CD4-positive, alpha-beta T cell treated with Interleukin-17A for 1 hour (primary cell): ENCODE measurements around the gene JAKMIP3.

ENCODE experiments used
- DNase-seq: peaks from one replicate; pipeline ENCODE4 v3.0.0-alpha.2; 2020

Gene JAKMIP3

DNA sequence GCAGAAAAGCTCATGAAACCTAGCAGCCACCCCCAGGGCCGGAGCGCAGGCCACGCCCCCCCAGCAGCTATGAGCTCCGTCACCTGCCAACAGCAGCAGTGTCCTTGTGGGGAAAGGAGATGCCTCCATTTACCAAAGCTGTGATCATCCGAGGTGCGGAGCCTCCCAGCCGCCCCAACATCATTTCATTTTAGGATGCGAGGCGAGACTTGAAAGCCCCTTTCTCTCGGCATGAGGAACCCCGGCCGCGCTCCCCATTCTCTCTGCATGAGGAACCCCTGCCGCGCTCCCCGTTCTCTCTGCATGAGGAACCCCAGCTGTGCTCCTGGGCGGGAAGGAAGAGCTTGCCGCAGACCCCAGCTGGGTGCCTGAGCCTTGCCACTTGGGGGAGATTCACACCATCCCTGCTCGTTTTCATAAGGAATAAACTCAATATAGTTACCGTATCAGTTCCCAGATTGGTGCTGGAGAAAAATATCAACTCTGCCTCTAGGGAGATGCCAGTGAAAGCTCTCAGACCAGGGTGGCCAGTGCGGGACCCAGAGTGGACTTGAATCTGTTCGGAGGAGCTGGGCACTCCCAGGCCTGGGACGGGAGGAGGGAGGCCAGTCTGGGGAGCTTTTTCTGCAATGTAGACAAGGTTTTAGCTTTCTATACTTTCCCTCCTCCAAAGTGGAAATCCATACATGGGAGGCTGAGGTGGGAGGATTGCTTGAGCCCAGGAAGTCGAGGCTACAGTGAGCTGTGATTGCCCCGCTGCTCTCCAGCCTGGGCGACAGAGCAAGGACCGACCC is 35.0 kb downstream of the JAKMIP3 start:
- DNase-seq = no peak

DNA sequence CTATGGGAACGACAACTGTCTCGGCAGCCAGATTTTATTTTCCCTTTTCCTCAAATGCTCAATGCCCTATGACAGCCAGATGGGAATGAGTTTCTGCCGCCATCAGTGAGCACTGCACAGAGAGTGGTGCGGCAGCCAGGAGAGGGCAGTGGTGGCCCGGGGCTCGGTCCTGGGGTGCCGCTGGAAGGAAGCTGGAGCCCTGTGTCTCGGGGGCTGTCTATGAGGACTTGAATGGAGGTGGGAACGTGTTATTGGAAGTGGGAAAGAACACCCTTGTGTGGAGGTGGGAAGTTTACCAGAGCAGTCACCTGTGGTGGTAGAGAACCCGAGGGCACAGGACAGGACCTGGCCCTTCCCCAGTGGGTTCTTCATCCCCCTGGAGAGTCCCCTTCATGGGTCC is 35.8 kb downstream of the JAKMIP3 start:
- no peak for DNase-seq

DNA sequence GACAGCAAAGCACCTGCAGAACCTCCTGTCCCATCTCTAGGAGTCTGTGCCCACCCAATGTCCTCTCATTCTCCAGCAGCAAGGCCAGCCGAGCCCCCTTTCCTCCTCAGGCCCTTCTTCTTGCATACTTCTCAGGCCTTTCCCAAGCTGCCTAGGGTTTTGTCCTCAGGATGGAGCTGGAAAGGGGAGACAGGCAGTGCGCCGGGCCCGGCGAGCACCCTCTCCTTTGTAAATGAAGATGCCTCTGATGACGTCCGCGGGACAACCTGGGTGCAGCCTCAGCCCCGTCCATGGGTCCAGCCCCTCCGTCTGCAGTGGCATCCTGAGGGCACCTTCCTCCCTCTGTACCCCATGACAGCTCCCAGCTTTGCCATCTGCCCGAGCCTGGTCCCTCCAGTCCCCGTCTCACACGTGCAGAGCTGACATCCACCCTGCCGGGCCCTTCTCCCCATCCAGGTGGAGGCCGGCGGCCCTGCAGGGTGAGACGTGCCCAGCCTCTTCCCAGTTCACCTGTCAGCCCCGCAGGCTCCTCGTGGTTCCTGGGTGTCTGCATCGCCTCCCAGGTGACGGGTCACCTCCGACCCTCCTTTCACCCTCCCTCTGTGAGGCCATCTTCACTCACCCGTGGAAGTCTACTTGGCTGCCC is 36.4 kb downstream of the JAKMIP3 start:
- DNase-seq = no peak

DNA sequence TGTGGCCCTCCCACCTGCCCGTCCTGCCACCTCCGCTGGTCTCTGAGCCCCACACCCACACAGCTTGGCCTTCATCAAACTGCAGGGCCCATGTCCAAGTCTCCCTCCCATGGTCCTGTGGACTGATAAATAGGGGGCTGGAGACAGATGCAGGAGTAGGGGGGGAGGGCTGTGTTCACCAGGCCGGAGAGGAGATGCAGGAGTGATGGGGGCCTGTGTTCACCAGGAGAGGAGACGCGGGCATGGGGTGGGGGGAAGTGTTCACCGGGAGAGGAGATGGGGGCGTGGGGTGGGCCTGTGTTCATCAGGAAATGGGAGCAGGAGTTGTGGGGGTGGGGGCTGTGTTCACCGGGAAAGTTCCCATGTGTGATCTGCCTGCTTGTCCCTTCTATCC is 37.0 kb downstream of the JAKMIP3 start:
- DNase-seq = no peak

DNA sequence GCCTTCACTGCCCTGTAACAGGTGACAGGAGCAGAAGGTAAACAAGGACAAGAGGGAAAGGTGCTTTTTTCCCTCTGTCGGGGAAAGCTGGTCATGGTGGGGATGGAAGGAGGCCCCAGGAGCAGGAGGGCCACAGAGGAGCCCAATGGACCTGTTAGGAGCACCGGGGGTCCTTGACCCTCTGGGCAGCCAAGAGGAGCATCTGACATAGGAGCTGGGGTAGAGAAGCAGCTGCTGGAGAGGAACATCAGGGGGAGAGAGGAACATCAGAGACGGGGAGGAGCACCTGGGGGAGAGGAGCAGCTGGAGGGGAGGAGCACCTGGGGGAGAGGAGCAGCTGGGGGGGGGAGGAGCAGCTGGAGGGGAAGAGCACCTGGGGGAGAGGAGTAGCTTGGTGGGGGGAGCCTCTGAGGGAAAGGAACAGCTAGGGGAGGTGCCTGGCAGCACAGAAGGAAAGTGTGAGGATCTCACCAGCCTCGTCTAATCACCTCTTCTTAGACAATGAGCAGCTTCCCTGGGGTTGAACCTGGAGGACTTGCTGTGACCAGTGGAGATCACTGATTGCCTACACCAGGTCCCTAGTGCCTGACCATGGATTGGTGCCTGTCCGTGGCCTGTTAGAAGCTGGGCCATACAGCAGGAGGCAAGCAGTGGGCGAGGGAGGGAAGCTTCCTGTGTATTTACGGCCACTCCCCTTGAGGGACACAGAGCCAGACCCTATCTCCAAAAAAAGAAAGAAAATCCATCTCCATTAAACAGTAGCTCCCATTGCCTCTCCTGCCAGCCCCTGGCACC is 37.6 kb downstream of the JAKMIP3 start:
- no peak for DNase-seq

DNA sequence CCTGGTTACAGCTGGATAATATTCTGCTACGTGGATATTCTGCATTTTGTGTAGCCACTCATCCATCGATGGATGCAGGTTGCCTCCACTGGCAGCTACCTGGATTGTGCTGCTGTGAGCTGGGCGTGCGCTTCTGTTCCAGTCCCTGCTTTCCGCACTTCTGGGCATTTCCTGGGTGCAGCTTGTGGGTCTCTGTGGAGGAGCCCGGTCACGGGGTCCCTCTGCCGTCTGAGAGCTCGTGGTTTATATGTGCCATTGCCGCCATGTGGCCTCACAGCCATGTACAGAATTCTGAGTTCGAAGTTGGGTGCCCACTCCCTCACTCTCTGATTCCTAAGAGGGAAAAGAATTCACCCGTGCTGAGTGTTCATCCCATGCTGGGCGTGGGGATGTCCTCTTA is 38.3 kb downstream of the JAKMIP3 start:
- DNase-seq = no peak

GRCh38 chr10:132104471-132105301 is 38.9 kb downstream of the JAKMIP3 start:
- DNase-seq = no peak

GRCh38 chr10:132105302-132105995 is 39.7 kb downstream of the JAKMIP3 start:
- DNase-seq = no peak

DNA sequence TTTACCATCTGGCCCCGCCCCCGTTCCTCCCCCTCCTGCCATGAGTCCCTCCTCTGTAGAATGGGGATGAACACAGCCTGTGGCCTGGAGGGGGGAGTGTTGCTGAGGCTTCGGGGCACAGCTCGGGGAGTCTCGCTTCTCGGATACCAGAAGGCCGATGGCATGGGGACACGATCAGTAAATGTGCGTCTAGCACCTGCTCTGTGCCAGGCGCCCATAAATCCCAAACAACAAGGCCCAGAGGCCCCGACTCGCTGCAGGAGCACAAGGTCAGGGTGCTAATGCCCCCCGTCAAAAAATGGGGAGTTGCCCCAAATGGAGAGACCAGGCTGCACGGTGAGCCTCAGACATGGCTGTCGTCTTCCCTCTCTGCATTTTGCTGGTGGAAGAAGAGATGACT is 40.7 kb downstream of the JAKMIP3 start:
- no peak for DNase-seq

DNA sequence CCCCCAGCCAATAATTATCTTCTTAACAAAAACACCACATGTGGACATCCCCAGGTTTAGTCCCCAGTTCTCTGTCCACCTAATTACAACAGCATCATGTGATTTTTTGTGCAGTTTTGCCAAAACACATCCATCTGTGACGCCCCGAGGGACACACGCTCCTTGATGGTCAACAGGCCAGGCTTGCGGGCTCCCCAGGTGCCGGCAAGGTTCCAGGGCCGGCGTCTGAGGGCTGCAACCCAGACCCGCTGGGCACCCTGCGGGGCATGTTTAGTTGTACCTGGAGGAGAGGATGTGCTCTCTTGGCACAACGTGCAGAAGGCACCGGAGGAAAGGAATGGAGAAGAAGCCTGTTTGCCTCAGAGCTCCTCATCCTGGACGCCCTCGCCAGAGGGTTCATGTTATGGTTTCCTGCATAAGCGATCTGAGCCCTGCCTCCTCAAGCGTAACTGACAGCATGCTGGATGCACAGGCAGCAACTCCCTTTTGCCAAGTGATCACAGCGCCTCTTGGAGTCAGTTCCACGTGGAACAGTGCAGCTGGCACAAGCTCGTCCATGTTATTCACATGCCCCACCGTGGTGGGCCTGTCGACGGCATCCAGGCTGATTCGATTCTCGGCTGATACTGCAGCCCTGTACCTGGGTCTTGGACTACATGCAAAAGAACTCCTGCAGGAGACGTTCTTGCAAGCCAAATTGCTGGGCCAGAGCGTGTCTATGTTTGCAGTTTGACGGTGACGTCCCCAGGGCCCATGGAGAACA is 41.6 kb downstream of the JAKMIP3 start:
- no peak for DNase-seq

DNA sequence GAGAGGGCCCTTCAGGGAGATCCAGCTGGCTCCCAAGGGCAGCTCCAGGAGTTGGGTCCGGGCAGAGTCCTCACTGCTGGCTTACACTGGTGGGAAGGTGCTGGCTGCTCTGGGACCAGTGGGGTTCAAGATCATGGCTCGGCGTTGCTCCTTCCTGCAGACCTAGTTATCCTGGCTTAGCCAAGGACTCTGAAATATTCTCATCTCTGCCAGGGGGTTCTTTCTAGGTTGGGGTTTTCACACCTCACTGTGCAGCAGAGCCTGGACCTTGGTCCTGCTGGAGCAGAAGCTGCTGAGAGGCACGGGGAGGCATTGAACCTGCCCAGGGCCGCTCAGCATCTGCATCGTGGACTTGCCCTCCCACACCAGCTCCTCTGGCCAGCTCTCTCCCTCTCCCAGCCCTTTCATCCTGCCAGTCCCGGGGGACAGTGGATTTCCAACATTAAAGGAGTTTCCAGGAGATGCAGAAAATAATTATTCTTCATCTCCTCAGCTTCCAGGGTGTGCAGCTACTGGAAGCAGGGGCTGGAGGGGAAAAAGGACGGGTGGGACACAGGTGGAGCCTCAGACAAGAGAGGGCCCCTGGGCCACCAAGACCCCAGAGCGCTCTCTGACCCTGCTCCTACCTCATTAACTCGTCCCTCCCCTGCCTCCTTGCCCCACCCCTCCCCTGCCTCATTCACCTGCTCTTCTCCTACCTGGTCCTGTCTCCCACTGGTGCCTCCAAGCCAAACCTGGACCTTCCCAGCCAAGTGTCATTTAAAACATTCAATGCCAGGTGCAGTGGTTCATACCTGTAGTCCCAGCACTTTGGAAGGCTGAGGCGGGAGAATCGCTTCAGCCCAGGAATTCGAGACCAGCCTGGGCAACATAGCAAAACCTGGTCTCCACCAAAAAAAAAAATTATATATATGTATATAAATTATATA is 42.5 kb downstream of the JAKMIP3 start:
- no peak for DNase-seq

DNA sequence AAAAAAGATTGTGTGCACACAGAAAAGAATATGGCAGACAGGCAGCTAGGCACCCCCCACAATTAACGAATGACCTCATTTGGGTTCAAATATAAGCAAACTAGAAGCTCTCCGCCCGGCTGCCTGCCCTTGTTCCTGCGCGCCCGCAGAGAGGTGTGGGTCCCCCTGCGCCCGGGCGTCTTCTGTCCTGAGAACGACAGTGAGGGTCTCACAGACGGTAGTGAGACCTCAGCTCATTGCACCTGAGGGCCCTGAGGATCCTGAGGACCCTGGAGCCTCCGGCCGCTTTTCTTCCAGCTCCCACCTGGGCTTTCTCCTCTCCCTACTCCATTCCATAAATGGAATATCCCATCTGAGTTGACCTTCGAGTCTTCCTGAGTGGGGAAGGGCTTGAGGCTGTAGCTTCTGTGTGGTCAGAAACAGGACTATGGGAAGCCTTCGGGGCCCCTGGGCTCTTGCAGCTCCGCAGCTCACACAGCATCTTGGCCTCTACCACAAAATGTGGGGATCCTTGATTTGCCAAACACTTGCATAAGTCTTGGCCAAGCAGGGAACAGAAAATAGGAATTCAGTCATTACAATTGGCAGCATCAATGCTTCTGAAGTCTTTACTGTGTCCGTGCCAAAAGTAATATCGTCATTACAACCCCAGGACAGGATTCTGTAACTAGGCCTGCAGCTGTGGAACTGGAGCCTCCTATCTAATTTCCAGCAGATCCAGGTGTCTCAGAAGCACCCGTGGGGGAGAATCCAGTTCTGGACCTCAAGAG is 43.8 kb downstream of the JAKMIP3 start:
- DNase-seq = no peak

GRCh38 chr10:132110111-132110521 is 44.4 kb downstream of the JAKMIP3 start:
- no peak for DNase-seq

DNA sequence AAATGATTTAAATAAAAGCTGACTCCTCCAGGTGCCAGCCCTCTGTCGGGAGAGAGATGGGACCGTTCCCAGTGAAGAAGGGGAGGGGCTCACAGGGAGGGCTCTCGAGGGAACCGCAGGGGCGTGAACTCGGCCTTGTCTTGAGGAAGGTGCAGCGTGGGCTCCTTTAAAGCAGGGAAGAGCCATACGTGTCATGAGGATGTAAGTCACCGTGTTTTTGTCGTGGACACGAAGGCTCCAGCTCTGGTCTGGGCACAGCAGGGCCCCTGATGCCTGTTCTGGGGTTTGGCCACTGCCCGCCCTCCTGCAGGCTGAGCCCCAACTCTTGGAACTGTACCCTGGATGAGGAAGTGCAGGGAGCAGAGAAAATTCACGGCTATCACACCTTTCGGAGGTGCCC is 45.0 kb downstream of the JAKMIP3 start:
- no peak for DNase-seq

GRCh38 chr10:132111121-132111731 is 45.5 kb downstream of the JAKMIP3 start:
- no peak for DNase-seq

DNA sequence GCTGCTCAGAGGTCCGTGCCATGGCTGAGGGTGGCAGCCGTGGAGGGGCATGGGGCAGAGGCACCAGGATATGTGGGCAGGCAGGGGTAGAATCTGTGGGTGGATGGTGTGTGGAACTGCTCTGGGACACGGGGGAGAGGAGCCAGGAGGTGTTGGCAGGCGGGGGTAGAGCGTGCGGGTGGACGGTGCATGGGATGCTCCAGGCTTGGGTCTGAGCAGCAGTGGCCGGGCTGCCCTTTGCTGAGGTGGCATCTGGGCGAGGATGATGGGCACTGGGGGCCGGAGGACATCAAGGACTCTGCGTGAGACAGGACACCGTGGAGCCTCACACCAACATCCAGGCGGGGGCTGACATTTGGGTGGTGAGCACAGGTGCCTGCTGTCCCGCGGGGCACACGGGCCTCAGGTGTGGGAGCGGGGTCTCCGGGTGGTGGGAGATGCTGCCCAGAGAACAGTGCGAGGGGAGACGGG is 46.2 kb downstream of the JAKMIP3 start:
- no peak for DNase-seq

DNA sequence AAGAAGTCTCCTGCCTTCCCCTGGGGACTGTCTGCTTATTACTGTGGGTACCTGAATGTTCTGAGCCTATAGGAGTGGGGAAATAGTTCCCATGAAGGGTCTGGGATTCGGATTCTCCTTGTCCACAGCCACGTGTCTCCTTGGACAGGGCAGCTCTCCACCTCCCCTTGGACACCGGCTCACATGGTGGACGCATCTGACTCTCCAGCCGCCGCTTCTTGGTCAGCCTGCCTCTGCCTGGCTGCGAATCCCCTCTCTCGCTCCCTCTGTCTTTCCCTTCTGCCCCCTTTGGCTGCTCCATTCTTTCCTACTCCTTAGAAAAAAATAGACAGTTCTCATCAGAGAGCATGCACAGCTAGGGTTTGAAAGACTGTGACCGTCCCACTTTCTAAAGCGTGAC is 46.9 kb downstream of the JAKMIP3 start:
- no peak for DNase-seq

DNA sequence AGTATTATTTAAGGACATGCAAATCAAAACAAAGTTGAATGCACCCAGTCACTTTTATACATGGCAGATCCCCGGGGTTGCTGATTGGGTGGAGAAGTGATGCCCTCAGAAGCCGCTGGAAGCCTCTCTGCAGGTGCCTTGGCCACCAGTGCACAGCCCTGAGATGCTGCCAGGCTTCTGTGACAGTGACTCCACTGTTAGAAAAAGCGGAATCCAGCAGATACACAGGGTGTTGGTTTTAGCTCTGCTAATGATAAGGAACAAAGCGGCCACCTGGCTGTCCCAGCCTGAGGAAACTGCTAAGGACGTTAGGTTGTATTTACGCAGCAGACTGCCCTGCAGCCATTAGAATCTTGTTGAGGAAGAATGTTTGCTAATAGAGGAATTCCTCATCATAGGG is 47.5 kb downstream of the JAKMIP3 start:
- DNase-seq = no peak
